NT2/D1 (cell line): ENCODE data around the gene ACTR3C.
"Not testable (repeated sequence)": the region's sequence is repeated elsewhere in the genome, so short reads cannot be mapped to it uniquely, and the experiment has no call there.

Experiments used
- DNase-seq: peaks from one replicate; pipeline ENCODE4 v3.0.0-alpha.2; 2011; ENCODE audit warnings: low read depth, low spot score
- H3K27me3 ChIP-seq: 2 replicates; pipeline ENCODE4 v1.6.0; 2011; ENCODE audit warnings: mild to moderate bottlenecking; ENCODE audit not compliant: insufficient read length, insufficient read depth
- H3K36me3 ChIP-seq: 2 replicates; pipeline ENCODE4 v1.6.1; 2011; ENCODE audit warnings: mild to moderate bottlenecking, low read length, mixed read lengths; ENCODE audit not compliant: insufficient read depth, insufficient read length
- H3K4me1 ChIP-seq: 2 replicates; pipeline ENCODE4 v1.5.1; 2011; ENCODE audit not compliant: insufficient read depth, insufficient read length
- H3K4me3 ChIP-seq: 2 replicates; pipeline ENCODE4 v1.5.1; 2011; ENCODE audit warnings: low read depth; ENCODE audit not compliant: insufficient read length
- H3K9ac ChIP-seq: 2 replicates; pipeline ENCODE4 v1.6.0; 2011; ENCODE audit warnings: low read depth; ENCODE audit not compliant: insufficient read length
- H3K9me3 ChIP-seq: 2 replicates; pipeline ENCODE4 v1.5.1; 2011; ENCODE audit warnings: mild to moderate bottlenecking, low read length; ENCODE audit not compliant: insufficient read depth

ACTR3C gene

GRCh38 chr7:150288816-150289215 lies 34.5 kb downstream of the ACTR3C start:
- H3K36me3 ChIP-seq, H3K4me3 ChIP-seq: not testable (repeated sequence)

GRCh38 chr7:150287815-150288214 lies 35.5 kb downstream of the ACTR3C start:
- not testable (repeated sequence) for H3K36me3 ChIP-seq, H3K4me1 ChIP-seq, DNase-seq, H3K9me3 ChIP-seq, H3K9ac ChIP-seq, H3K27me3 ChIP-seq, H3K4me3 ChIP-seq

More at GRCh38 chr7:150288816-150289215, 34.5 kb downstream of the ACTR3C start:
- not testable (repeated sequence) for H3K9me3 ChIP-seq, H3K27me3 ChIP-seq, H3K9ac ChIP-seq, H3K4me1 ChIP-seq, DNase-seq

GRCh38 chr7:150285849-150286754 lies 37.2 kb downstream of the ACTR3C start:
- not testable (repeated sequence) for H3K27me3 ChIP-seq, DNase-seq, H3K9ac ChIP-seq, H3K4me1 ChIP-seq, H3K36me3 ChIP-seq, H3K9me3 ChIP-seq, H3K4me3 ChIP-seq

- H3K9ac ChIP-seq, DNase-seq, H3K9me3 ChIP-seq, H3K4me3 ChIP-seq, H3K4me1 ChIP-seq, H3K36me3 ChIP-seq, H3K27me3 ChIP-seq: not testable (repeated sequence)
Measured at GRCh38 chr7:150283608-150284007, 39.7 kb downstream of the ACTR3C start.

GRCh38 chr7:150283111-150283510 lies 40.2 kb downstream of the ACTR3C start:
- not testable (repeated sequence) for H3K27me3 ChIP-seq, H3K36me3 ChIP-seq, DNase-seq, H3K9ac ChIP-seq, H3K9me3 ChIP-seq, H3K4me1 ChIP-seq, H3K4me3 ChIP-seq

- not testable (repeated sequence) for H3K9me3 ChIP-seq, DNase-seq, H3K4me3 ChIP-seq, H3K27me3 ChIP-seq, H3K36me3 ChIP-seq, H3K9ac ChIP-seq, H3K4me1 ChIP-seq
Measured at GRCh38 chr7:150281681-150282403, 41.5 kb downstream of the ACTR3C start.

- H3K9me3 ChIP-seq, H3K4me3 ChIP-seq, H3K9ac ChIP-seq, H3K4me1 ChIP-seq, H3K36me3 ChIP-seq, DNase-seq, H3K27me3 ChIP-seq: not testable (repeated sequence)
Measured at GRCh38 chr7:150278383-150278782, 45.0 kb downstream of the ACTR3C start.

- H3K4me1 ChIP-seq, H3K36me3 ChIP-seq, H3K4me3 ChIP-seq, H3K27me3 ChIP-seq, H3K9me3 ChIP-seq, H3K9ac ChIP-seq: not testable (repeated sequence)
- peak; percentile 25 for DNase-seq
Measured at GRCh38 chr7:150276132-150276695, 47.1 kb downstream of the ACTR3C start.

GRCh38 chr7:150271898-150272297 lies 51.4 kb downstream of the ACTR3C start:
- H3K9me3 ChIP-seq, H3K4me1 ChIP-seq, H3K27me3 ChIP-seq, H3K9ac ChIP-seq, DNase-seq, H3K4me3 ChIP-seq, H3K36me3 ChIP-seq: not testable (repeated sequence)

- not testable (repeated sequence) for DNase-seq, H3K36me3 ChIP-seq, H3K27me3 ChIP-seq, H3K9me3 ChIP-seq, H3K4me3 ChIP-seq, H3K9ac ChIP-seq, H3K4me1 ChIP-seq
Measured at GRCh38 chr7:150270101-150270824, 53.1 kb downstream of the ACTR3C start.

GRCh38 chr7:150268798-150269197 lies 54.5 kb downstream of the ACTR3C start:
- not testable (repeated sequence) for H3K4me3 ChIP-seq, H3K36me3 ChIP-seq, H3K9ac ChIP-seq, H3K4me1 ChIP-seq, H3K9me3 ChIP-seq, DNase-seq, H3K27me3 ChIP-seq
